GM18498 (cell line): Measurements from ENCODE around the gene STIMATE.

Experiments used
- ATAC-seq: cut with Tn5 transposase; IDR thresholded peaks from one replicate; pipeline ENCODE4 v1.9.1; 2021; ENCODE audit warnings: mild to moderate bottlenecking, moderate library complexity; ENCODE audit not compliant: unreplicated experiment

STIMATE gene

GRCh38 chr3:52897130-52898122, at the start of gene STIMATE:
STIMATE (minus strand) TSS chr3:52897548; CDS start chr3:52897450, 98 bp downstream.
- peak; percentile 96 for ATAC-seq

GRCh38 chr3:52939600-52939999, 42.3 kb upstream of the STIMATE start:
- no peak for ATAC-seq

GRCh38 chr3:52934630-52935530, 37.5 kb upstream of the STIMATE start:
- peak; percentile 58 for ATAC-seq

GRCh38 chr3:52931889-52932288, 34.5 kb upstream of the STIMATE start:
- ATAC-seq = no peak

GRCh38 chr3:52931328-52931727, 34.0 kb upstream of the STIMATE start:
- no peak for ATAC-seq

GRCh38 chr3:52930748-52931147, 33.4 kb upstream of the STIMATE start:
- no peak for ATAC-seq

GRCh38 chr3:52926554-52926953, 29.2 kb upstream of the STIMATE start:
- ATAC-seq = no peak

GRCh38 chr3:52925405-52926313, 28.3 kb upstream of the STIMATE start:
- no peak for ATAC-seq

GRCh38 chr3:52923963-52924362, 26.6 kb upstream of the STIMATE start:
- ATAC-seq = no peak

- no peak for ATAC-seq
These were observed 23.5 kb upstream of the STIMATE start for GRCh38 chr3:52920841-52921240.

GRCh38 chr3:52917044-52917443, 19.7 kb upstream of the STIMATE start:
- no peak for ATAC-seq

GRCh38 chr3:52915294-52915693, 17.9 kb upstream of the STIMATE start:
- no peak for ATAC-seq

- ATAC-seq = no peak
These were observed 15.8 kb upstream of the STIMATE start for GRCh38 chr3:52912885-52913731.

GRCh38 chr3:52910823-52911222, 13.5 kb upstream of the STIMATE start:
- no peak for ATAC-seq

- no peak for ATAC-seq
These were observed 10.1 kb upstream of the STIMATE start for GRCh38 chr3:52907497-52907896.

GRCh38 chr3:52904552-52904951, 7.2 kb upstream of the STIMATE start:
- no peak for ATAC-seq

GRCh38 chr3:52904000-52904399, 6.7 kb upstream of the STIMATE start:
- no peak for ATAC-seq

GRCh38 chr3:52896613-52897012, 735 bp downstream of the STIMATE start:
- no peak for ATAC-seq

GRCh38 chr3:52896151-52896550, 1.2 kb downstream of the STIMATE start:
- ATAC-seq = no peak

GRCh38 chr3:52895418-52895817, 1.9 kb downstream of the STIMATE start:
- ATAC-seq = no peak
